H9 (cell line): ENCODE measurements around the gene COL4A1. TPM values are rescaled to one million over a fixed set of nuclear protein-coding genes. Genes with fewer than 3 reads are reported as not detected.

ENCODE experiments used
- DNase-seq: peaks from one replicate; pipeline ENCODE4 v3.0.0-alpha.2; 2017
- H2AFZ ChIP-seq: one replicate; pipeline ENCODE4 v1.6.1; 2013; ENCODE audit warnings: mild to moderate bottlenecking, low read length, control low read depth, moderate library complexity
- H2AK5ac ChIP-seq: 2 replicates; pipeline ENCODE4 v1.6.1; 2013; ENCODE audit warnings: low read length, control low read depth, mixed read lengths; ENCODE audit not compliant: insufficient read length
- H2BK120ac ChIP-seq: one replicate; pipeline ENCODE4 v1.6.1; 2013; ENCODE audit warnings: low read depth, mild to moderate bottlenecking, low read length, control low read depth, inconsistent platforms; ENCODE audit not compliant: poor library complexity, severe bottlenecking
- H2BK12ac ChIP-seq: 2 replicates; pipeline ENCODE4 v1.6.1; 2013; ENCODE audit warnings: low read length, control low read depth, mixed read lengths, low read depth; ENCODE audit not compliant: insufficient read length
- H2BK15ac ChIP-seq: 2 replicates; pipeline ENCODE4 v1.6.1; 2013; ENCODE audit warnings: low read depth, low read length, control low read depth
- H2BK20ac ChIP-seq: one replicate; pipeline ENCODE4 v1.6.1; 2013; ENCODE audit warnings: low read depth, mild to moderate bottlenecking, low read length, control low read depth, inconsistent platforms; ENCODE audit not compliant: poor library complexity, severe bottlenecking
- H2BK5ac ChIP-seq: 2 replicates; pipeline ENCODE4 v1.6.1; 2013; ENCODE audit warnings: low read length, control low read depth, mixed read lengths; ENCODE audit not compliant: insufficient read length
- H3K14ac ChIP-seq: 2 replicates; pipeline ENCODE4 v1.6.1; 2013; ENCODE audit warnings: low read length, control low read depth; ENCODE audit not compliant: insufficient read depth
- H3K18ac ChIP-seq: 2 replicates; pipeline ENCODE4 v1.6.1; 2013; ENCODE audit warnings: low read depth, mild to moderate bottlenecking, mixed read lengths, low read length, control low read depth; ENCODE audit not compliant: insufficient read length
- H3K23ac ChIP-seq: 2 replicates; pipeline ENCODE4 v1.6.1; 2013; ENCODE audit warnings: low read length, control low read depth, mixed read lengths, low read depth; ENCODE audit not compliant: insufficient read length
- H3K23me2 ChIP-seq: 2 replicates; pipeline ENCODE4 v1.6.1; 2013; ENCODE audit warnings: low read depth, mild to moderate bottlenecking, mixed read lengths, low read length, control low read depth; ENCODE audit not compliant: insufficient read length, poor library complexity, severe bottlenecking
- H3K27ac ChIP-seq: 2 replicates; pipeline ENCODE4 v1.5.1; 2013; ENCODE audit warnings: low read length, control low read depth, mixed read lengths, low read depth; ENCODE audit not compliant: insufficient read length
- H3K27me3 ChIP-seq: 2 replicates; pipeline ENCODE4 v1.6.1; 2013; ENCODE audit warnings: low read length, control low read depth, inconsistent platforms; ENCODE audit not compliant: insufficient read depth
- H3K4ac ChIP-seq: 2 replicates; pipeline ENCODE4 v1.6.1; 2013; ENCODE audit warnings: low read depth, mild to moderate bottlenecking, control low read depth, inconsistent platforms, low read length, moderate library complexity
- H3K4me1 ChIP-seq: 2 replicates; pipeline ENCODE4 v1.6.1; 2013; ENCODE audit warnings: low read length, control low read depth, inconsistent platforms; ENCODE audit not compliant: insufficient read depth
- H3K4me2 ChIP-seq: 2 replicates; pipeline ENCODE4 v1.6.1; 2013; ENCODE audit warnings: low read length, control low read depth, mixed read lengths; ENCODE audit not compliant: insufficient read length, insufficient read depth
- H3K56ac ChIP-seq: 2 replicates; pipeline ENCODE4 v1.6.1; 2013; ENCODE audit warnings: low read depth, mild to moderate bottlenecking, mixed read lengths, low read length, control low read depth; ENCODE audit not compliant: insufficient read length
- H3K79me1 ChIP-seq: 2 replicates; pipeline ENCODE4 v1.6.1; 2013; ENCODE audit warnings: low read depth, mild to moderate bottlenecking, moderate library complexity, low read length, control low read depth, inconsistent platforms; ENCODE audit not compliant: insufficient read depth, poor library complexity, severe bottlenecking
- H3K79me2 ChIP-seq: 2 replicates; pipeline ENCODE4 v1.6.1; 2013; ENCODE audit warnings: low read length, control low read depth, inconsistent platforms; ENCODE audit not compliant: insufficient read depth
- H3K9ac ChIP-seq: 2 replicates; pipeline ENCODE4 v1.6.1; 2013; ENCODE audit warnings: low read length, control low read depth, mixed read lengths; ENCODE audit not compliant: insufficient read length; ENCODE audit errors: extremely low read depth
- H3K9me3 ChIP-seq: one replicate; pipeline ENCODE4 v1.6.1; 2013; ENCODE audit warnings: low read depth, low read length, inconsistent platforms; ENCODE audit not compliant: control insufficient read depth
- H3T11ph ChIP-seq: one replicate; pipeline ENCODE4 v1.6.1; 2013; ENCODE audit warnings: mild to moderate bottlenecking, low read length, control low read depth, inconsistent platforms
- H4K20me1 ChIP-seq: one replicate; pipeline ENCODE4 v1.6.1; 2013; ENCODE audit not compliant: control insufficient read depth, insufficient read length, insufficient read depth
- H4K5ac ChIP-seq: 2 replicates; pipeline ENCODE4 v1.6.1; 2013; ENCODE audit warnings: low read depth, mild to moderate bottlenecking, mixed read lengths, low read length, control low read depth; ENCODE audit not compliant: insufficient read length
- H4K8ac ChIP-seq: replicated peaks from 2 replicates; pipeline ENCODE4 v1.6.1; 2013; ENCODE audit warnings: low read length, control low read depth, mixed read lengths, low read depth; ENCODE audit not compliant: insufficient read length
- H4K91ac ChIP-seq: 2 replicates; pipeline ENCODE4 v1.6.1; 2013; ENCODE audit warnings: low read depth, mild to moderate bottlenecking, moderate library complexity, mixed read lengths, low read length, control low read depth; ENCODE audit not compliant: insufficient read length
- H3K27ac Mint-ChIP-seq, 3 experiments: 2 replicates in 2 of 3; 3 replicates in 1 of 3; pipeline ENCODE4 v1.8.0; 2020 to 2021; ENCODE audit warnings: mixed read lengths in 3 of 3, mild to moderate bottlenecking in 1 of 3, moderate library complexity in 1 of 3
- H3K27me3 Mint-ChIP-seq: 2 replicates; pipeline ENCODE4 v1.8.0; 2021; ENCODE audit warnings: low read depth, mild to moderate bottlenecking, moderate library complexity, mixed read lengths
- H3K36me3 Mint-ChIP-seq, 3 experiments: 2 replicates in 2 of 3; 3 replicates in 1 of 3; pipeline ENCODE4 v1.8.0; 2020 to 2021; ENCODE audit warnings: low read depth in 3 of 3, mixed read lengths in 3 of 3; ENCODE audit not compliant: insufficient read depth in 1 of 3
- H3K4me1 Mint-ChIP-seq, 2 experiments: 2 replicates each; pipeline ENCODE4 v1.8.0; 2020; ENCODE audit warnings: mixed read lengths in 2 of 2
- H3K4me3 Mint-ChIP-seq, 2 experiments: 2 replicates in 1 of 2; 3 replicates in 1 of 2; pipeline ENCODE4 v1.8.0; 2020 to 2021; ENCODE audit warnings: mild to moderate bottlenecking in 2 of 2, mixed read lengths in 2 of 2, moderate library complexity in 1 of 2
- H3K9me3 Mint-ChIP-seq, 2 experiments: 2 replicates in 1 of 2; 3 replicates in 1 of 2; pipeline ENCODE4 v1.8.0; 2020; ENCODE audit warnings: mild to moderate bottlenecking in 2 of 2, mixed read lengths in 2 of 2, moderate library complexity in 1 of 2
- WGBS: extraction: QIAGEN DNeasy Blood & Tissue Kit; methylation state at CpG from one replicate; pipeline ENCODE4 v1.1.7; 2013; ENCODE audit warnings: missing lambda C conversion rate, low lambda C conversion rate, mixed read lengths; ENCODE audit not compliant: insufficient read length; ENCODE audit errors: extremely low coverage; 5-methylcytosine and 5-hydroxymethylcytosine counted together
- total RNA-seq: library from RNA; stranded (reverse); gene quantifications from 2 replicates; pipeline ENCODE4 v1.2.1, GENCODE V29; 2021
- TF ChIP-seq, protein P1 (sequence below): fragments of 200-600 bp; sonication (generic); conservative IDR thresholded peaks from 3 replicates; pipeline ENCODE4 v1.8.0; 2021; ENCODE audit warnings: antibody characterized with exemption, mild to moderate bottlenecking

The COL4A1 gene
- total RNA-seq, 1 experiment from 2014 or later = 73.1 TPM

DNA sequence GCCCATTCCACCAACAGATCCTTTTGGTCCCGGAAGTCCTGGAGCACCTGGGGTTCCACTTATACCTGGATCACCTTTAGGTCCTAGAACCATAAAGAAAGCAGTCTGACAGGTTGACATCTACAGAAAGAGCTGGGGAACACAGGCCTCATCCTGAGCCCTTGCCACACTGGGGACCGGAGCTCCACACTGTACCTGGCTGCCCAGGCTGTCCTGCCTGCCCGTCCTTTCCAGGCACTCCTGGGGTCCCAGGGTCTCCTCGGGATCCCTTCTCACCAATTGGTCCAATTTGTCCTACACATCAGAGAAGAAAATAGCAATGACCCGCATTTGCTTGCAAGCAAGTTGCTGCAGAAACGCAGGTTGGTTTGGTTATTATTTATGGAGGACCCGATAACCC lies 130.5 kb downstream of the COL4A1 start:
- Mint-ChIP-seq H3K27ac (no peak overlapping the region; a peak in 1 of 7 replicates), H3K4me1 (peaks cover 20 to 24% of the 10 kb centered on the region in 2 experiments), H3K9me3 (peaks cover 0 to 4% of the 10 kb centered on the region in 2 experiments; a peak in 1 of 5 replicates), H3K36me3 (peaks cover 50 to 57% (median 52%) of the 10 kb centered on the region in 3 experiments), H3K4me3 (no peak overlapping the region), H3K27me3 (no peaks in the 10 kb centered on the region)
- no peaks in the 10 kb centered on the region for H3K79me1 ChIP-seq
- H3K79me2 ChIP-seq = no peaks in the 10 kb centered on the region
- peaks cover 2% of the 10 kb centered on the region; the same call in 1 of the 2 replicates for H3K4me1 ChIP-seq
- H4K20me1 ChIP-seq = no peaks in the 10 kb centered on the region
- no peak overlapping the region for H4K91ac ChIP-seq
- no peak overlapping the region for H3K18ac ChIP-seq
- no peak overlapping the region for H3K4ac ChIP-seq
- H3K23ac ChIP-seq = no peak overlapping the region
- no peak overlapping the region for H2AFZ ChIP-seq
- H3K23me2 ChIP-seq = no peaks in the 10 kb centered on the region
- no peak overlapping the region for H3K27ac ChIP-seq
- no peak overlapping the region for H2BK15ac ChIP-seq
- no peak overlapping the region for H3K56ac ChIP-seq
- no peak overlapping the region for H3K9ac ChIP-seq
- no CpG with 5 or more reads among the region's 7 CpGs for WGBS
- no peak overlapping the region for H4K8ac ChIP-seq
- H4K5ac ChIP-seq = no peak overlapping the region
- H3T11ph ChIP-seq = no peak overlapping the region
- TF ChIP-seq, protein P1, sequence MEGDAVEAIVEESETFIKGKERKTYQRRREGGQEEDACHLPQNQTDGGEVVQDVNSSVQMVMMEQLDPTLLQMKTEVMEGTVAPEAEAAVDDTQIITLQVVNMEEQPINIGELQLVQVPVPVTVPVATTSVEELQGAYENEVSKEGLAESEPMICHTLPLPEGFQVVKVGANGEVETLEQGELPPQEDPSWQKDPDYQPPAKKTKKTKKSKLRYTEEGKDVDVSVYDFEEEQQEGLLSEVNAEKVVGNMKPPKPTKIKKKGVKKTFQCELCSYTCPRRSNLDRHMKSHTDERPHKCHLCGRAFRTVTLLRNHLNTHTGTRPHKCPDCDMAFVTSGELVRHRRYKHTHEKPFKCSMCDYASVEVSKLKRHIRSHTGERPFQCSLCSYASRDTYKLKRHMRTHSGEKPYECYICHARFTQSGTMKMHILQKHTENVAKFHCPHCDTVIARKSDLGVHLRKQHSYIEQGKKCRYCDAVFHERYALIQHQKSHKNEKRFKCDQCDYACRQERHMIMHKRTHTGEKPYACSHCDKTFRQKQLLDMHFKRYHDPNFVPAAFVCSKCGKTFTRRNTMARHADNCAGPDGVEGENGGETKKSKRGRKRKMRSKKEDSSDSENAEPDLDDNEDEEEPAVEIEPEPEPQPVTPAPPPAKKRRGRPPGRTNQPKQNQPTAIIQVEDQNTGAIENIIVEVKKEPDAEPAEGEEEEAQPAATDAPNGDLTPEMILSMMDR = no peak
- no peak overlapping the region for H3K4me2 ChIP-seq
- no peak overlapping the region for H2BK5ac ChIP-seq
- no peak for DNase-seq
- H2BK12ac ChIP-seq = no peak overlapping the region
- no peak overlapping the region for H2BK120ac ChIP-seq
- H2AK5ac ChIP-seq = no peak overlapping the region
- H2BK20ac ChIP-seq = no peak overlapping the region
- H3K14ac ChIP-seq = no peak overlapping the region
- no peaks in the 10 kb centered on the region for H3K27me3 ChIP-seq
- no peaks in the 10 kb centered on the region for H3K9me3 ChIP-seq
